Gastrocnemius medialis (tissue), 4 donors: Measurements from ENCODE around the gene SAMD4A. TPM values are rescaled to one million over a fixed set of nuclear protein-coding genes. Genes with fewer than 3 reads are reported as not detected.

Source experiments
- ATAC-seq, 2 donors: fragments of 150-250 bp; one replicate each; pipeline ENCODE4 v1.9.1; 2016
- DNase-seq, 2 donors: peaks; one replicate each; pipeline ENCODE4 v3.0.0-alpha.2; 2019
- H3K27ac ChIP-seq, 4 donors: fragments of 200-600 bp; sonication (generic); 1 replicate in 1 of 4; 2 replicates in 3 of 4; pipeline ENCODE4 v1.5.1; 2016 to 2018; ENCODE audit warnings: mild to moderate bottlenecking in 2 of 4, moderate library complexity in 1 of 4
- H3K27me3 ChIP-seq, 3 donors: fragments of 200-600 bp; sonication (generic) in 2 of 3; 1 replicate in 1 of 3; 2 replicates in 2 of 3; pipeline versions ENCODE4 v1.5.1 to v1.6.0; 2016 to 2019; ENCODE audit warnings: mild to moderate bottlenecking in 1 of 3, moderate library complexity in 1 of 3
- H3K36me3 ChIP-seq, 2 donors: fragments of 200-600 bp; sonication (generic) in 1 of 2; one replicate each; pipeline ENCODE4 v1.5.1; 2017 to 2018
- H3K4me1 ChIP-seq, 2 donors: fragments of 200-600 bp; sonication (generic) in 1 of 2; one replicate each; pipeline ENCODE4 v1.5.1; 2016 to 2017; ENCODE audit warnings: mild to moderate bottlenecking in 2 of 2
- H3K4me3 ChIP-seq, 4 donors: fragments of 200-600 bp; sonication (generic) in 3 of 4; 1 replicate in 1 of 4; 2 replicates in 3 of 4; pipeline ENCODE4 v1.5.1; 2016 to 2019; ENCODE audit warnings: mild to moderate bottlenecking in 2 of 4
- H3K9me3 ChIP-seq, 3 donors: fragments of 200-600 bp; sonication (generic) in 2 of 3; 1 replicate in 1 of 3; 2 replicates in 2 of 3; pipeline ENCODE4 v1.5.1; 2016 to 2019
- POLR2A ChIP-seq, 2 donors: fragments of 450-650 bp; IDR thresholded peaks; one replicate each; pipeline ENCODE4 v1.6.1; 2017; ENCODE audit warnings: antibody characterized with exemption in 2 of 2, mild to moderate bottlenecking in 2 of 2, moderate library complexity in 2 of 2
- in situ Hi-C, 4 donors: fragments of 200-750 bp; cut with MboI; loops; one replicate each; pipeline versions ENCODE4 v1.15.0 to v1.8.0; 2017; ENCODE audit warnings: low sequenced_read_pairs in 4 of 4
- intact Hi-C: fragments of 100-400 bp; cut with DNase I; formaldehyde crosslinking; loops from one replicate; pipeline ENCODE4 v1.15.1; 2023; ENCODE audit warnings: low total_unique reads
- total RNA-seq, 4 donors: library from RNA; depleted of rRNA; stranded (reverse); fragments of >200 nt; gene quantifications; one replicate each; pipeline versions ENCODE4 v1.1.0 to v1.2.3, GENCODE V29; 2016
- TF ChIP-seq, protein P1 (sequence below), 5 experiments: fragments of 450-650 bp in 3 of 5; fragments of 200-600 bp in 2 of 5; sonication (generic) in 2 of 5; IDR thresholded peaks in 4 of 5; conservative IDR thresholded peaks in 1 of 5; 1 replicate in 4 of 5; 2 replicates in 1 of 5; pipeline ENCODE4 v1.5.1; 2016 to 2019; ENCODE audit warnings: antibody characterized with exemption in 5 of 5, mild to moderate bottlenecking in 3 of 5, moderate library complexity in 3 of 5

Gene SAMD4A
- total RNA-seq, 4 donors from 2014 or later, result 26.4 to 48.0 (median 42.2) TPM

DNA sequence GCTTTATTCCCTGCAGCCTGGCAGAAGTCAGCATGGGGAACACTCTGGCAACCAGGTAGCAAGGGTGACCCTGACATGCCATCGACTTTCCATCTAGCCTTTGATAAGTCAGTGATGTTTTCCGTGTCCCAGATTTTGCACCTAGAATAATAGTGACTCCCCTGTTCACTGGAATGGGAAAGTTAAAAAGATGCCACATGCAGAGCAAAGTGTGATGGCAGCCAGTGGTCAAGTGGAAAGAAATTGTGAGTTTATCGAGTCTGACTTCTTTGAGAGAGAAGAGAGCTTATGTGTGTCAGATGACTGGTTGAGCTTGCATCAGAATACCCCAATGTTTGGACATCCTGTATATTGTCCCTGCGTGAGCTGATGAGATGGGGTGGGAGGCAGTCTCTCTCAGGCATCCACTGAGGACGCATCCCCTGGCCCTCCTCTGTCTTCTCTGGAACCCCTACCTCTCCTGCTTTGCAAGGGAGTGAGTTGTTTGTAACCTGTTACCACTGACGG is 187.2 kb downstream of the SAMD4A start:
- TF ChIP-seq, protein P1, sequence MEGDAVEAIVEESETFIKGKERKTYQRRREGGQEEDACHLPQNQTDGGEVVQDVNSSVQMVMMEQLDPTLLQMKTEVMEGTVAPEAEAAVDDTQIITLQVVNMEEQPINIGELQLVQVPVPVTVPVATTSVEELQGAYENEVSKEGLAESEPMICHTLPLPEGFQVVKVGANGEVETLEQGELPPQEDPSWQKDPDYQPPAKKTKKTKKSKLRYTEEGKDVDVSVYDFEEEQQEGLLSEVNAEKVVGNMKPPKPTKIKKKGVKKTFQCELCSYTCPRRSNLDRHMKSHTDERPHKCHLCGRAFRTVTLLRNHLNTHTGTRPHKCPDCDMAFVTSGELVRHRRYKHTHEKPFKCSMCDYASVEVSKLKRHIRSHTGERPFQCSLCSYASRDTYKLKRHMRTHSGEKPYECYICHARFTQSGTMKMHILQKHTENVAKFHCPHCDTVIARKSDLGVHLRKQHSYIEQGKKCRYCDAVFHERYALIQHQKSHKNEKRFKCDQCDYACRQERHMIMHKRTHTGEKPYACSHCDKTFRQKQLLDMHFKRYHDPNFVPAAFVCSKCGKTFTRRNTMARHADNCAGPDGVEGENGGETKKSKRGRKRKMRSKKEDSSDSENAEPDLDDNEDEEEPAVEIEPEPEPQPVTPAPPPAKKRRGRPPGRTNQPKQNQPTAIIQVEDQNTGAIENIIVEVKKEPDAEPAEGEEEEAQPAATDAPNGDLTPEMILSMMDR (IDR thresholded peaks at IDR 0.05 in 4 of 5, conservative IDR thresholded peaks at IDR 0.05 in 1 of 5), result no peak
- no peak for TF ChIP-seq POLR2A (IDR thresholded peaks at IDR 0.05)
- DNase-seq (no peak), ATAC-seq (no peak)
- Histone ChIP-seq H3K9me3 (no peaks in the 10 kb centered on the region), H3K36me3 (peaks cover 0 to 19% of the 10 kb centered on the region in 2 donors), H3K27ac (no peak overlapping the region), H3K4me1 (peaks cover 17 to 24% of the 10 kb centered on the region in 2 donors), H3K27me3 (no peaks in the 10 kb centered on the region), H3K4me3 (no peak overlapping the region)
- in situ Hi-C loops, result no loop called here
- intact Hi-C loops, result no loop called here

DNA sequence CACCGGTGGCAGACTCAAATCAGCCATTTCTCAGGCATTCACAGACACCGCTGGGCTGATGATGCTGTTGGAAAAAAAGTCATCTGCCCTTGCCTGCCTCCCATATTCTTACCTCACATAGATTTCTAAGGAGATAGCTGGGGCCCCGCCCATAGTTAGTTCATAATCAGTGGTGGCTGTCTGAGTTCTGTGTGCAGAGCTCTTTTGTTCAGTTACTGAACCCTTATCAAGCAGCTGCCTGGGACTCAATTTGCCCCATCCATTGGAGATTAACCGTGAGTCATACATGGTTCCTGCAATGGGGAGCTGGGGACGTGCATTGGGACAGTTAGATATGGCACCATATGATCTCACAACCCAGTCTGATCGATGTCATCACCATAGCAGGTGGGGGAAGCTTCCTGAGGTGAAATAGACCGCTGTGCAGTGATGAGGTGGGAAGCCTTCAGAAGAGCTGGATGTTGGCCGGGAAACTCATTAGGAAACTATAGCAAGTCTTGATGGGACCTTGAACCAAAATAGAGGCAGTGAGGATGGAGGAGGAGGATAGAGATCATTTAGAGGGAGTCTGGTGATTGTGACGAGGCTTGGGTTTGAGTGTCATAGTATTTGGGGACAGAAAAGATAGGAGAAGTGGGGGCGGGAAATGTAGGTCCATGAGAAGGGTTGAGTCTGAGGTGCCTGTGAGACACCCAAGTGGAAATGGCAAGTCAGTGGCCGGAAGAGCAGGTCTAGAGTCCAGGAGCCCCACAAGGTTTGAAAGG is 187.9 kb downstream of the SAMD4A start:
- DNase-seq, result no peak
- Histone ChIP-seq H3K36me3 (peaks cover 0 to 19% of the 10 kb centered on the region in 2 donors), H3K27ac (no peak overlapping the region), H3K4me1 (peaks cover 17 to 24% of the 10 kb centered on the region in 2 donors), H3K27me3 (no peaks in the 10 kb centered on the region), H3K9me3 (no peaks in the 10 kb centered on the region), H3K4me3 (no peak overlapping the region)
- no peak for ATAC-seq
- TF ChIP-seq, protein P1 (IDR thresholded peaks at IDR 0.05 in 4 of 5, conservative IDR thresholded peaks at IDR 0.05 in 1 of 5), result no peak
- TF ChIP-seq POLR2A (IDR thresholded peaks at IDR 0.05), result no peak
- intact Hi-C loops, result no loop called here
- in situ Hi-C loops, result no loop called here

DNA sequence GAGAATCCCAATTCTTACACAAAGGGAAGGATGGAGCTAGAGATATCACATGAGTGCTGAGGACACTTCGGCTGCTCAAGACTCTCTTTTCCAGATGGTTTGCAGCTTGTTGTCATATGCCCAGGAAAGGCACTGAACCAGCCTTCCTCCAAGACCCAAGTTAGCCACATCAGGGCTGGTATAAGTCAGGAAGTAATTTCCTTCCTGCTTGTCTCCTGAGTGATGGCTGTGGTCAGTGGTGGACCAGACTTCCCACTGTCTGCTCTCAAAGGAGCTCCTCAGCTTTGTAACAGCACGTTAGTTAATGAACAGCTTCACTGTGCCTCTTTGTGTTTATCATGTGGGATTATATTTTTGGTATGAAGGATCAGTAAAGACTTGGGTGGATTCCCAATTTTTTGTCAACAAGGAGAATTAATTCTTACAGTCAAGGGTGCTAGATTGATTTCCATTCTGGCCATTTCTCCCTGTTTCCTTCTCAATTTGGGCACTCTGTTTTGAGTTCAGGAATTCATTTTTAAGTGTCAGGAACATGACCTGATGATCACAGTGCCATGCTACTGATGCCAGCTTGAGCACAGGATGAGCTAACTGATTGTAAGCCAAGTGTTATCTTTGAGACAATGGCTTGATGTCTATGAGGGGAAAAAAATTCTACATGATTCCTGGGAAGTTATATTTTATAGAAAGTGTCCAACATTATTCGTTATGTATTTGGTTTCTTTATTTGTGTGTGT is 189.9 kb downstream of the SAMD4A start:
- Histone ChIP-seq H3K9me3 (no peaks in the 10 kb centered on the region), H3K36me3 (peaks cover 0 to 23% of the 10 kb centered on the region in 2 donors), H3K27me3 (no peaks in the 10 kb centered on the region), H3K4me1 (peaks cover 19 to 25% of the 10 kb centered on the region in 2 donors), H3K4me3 (no peak overlapping the region), H3K27ac (peak overlapping the region in 2 of 4 donors; percentile 1 to 8)
- ATAC-seq (no peak), DNase-seq (no peak)
- TF ChIP-seq, protein P1 (IDR thresholded peaks at IDR 0.05 in 4 of 5, conservative IDR thresholded peaks at IDR 0.05 in 1 of 5), result no peak
- no peak for TF ChIP-seq POLR2A (IDR thresholded peaks at IDR 0.05)
- in situ Hi-C loops (no loop called here), intact Hi-C loops (no loop called here)

DNA sequence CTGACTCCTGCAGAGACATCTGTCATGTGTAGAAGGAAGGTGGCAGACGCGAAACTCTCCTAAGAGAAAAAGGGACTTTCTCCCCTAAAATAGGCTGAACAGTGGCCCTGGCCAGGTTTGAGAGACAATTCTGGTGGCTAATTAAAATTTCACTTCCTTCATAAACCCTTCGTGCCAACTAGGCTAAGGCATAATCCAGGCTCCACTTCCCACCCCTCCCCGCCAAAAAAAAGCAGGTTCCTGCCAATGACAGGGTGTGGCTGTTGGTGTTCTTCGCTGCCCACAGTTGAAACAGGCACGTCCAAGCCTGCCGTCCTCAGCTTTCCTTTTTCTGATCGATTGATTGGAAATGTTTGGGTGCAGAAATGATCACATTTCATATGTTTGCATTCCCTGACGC is 191.1 kb downstream of the SAMD4A start:
- H3K36me3 ChIP-seq, result peaks cover 0 to 16% of the 10 kb centered on the region in 2 donors
- peak; percentile 35 to 46 for ATAC-seq
- no peak for DNase-seq
- no peak overlapping the region for H3K4me3 ChIP-seq
- no peak for TF ChIP-seq POLR2A (IDR thresholded peaks at IDR 0.05)
- TF ChIP-seq, protein P1 (IDR thresholded peaks at IDR 0.05 in 4 of 5, conservative IDR thresholded peaks at IDR 0.05 in 1 of 5), result no peak
- no peaks in the 10 kb centered on the region for H3K27me3 ChIP-seq
- in situ Hi-C loops, result no loop called here
- H3K9me3 ChIP-seq, result no peaks in the 10 kb centered on the region
- H3K4me1 ChIP-seq, result peaks cover 23 to 28% of the 10 kb centered on the region in 2 donors
- intact Hi-C loops, result no loop called here
- peak overlapping the region in 3 of 4 donors; percentile 37 to 56 (median 51) for H3K27ac ChIP-seq
